GM19238 (cell line): ENCODE results near the gene XAGE1B.
"Not testable (repeated sequence)": the region's sequence is repeated elsewhere in the genome, so short reads cannot be mapped to it uniquely, and the experiment has no call there.

ENCODE experiments used
- DNase-seq: peaks from one replicate; pipeline ENCODE4 v3.0.0; 2011; ENCODE audit warnings: low spot score; ENCODE audit not compliant: insufficient read length

Gene XAGE1B, protein sequence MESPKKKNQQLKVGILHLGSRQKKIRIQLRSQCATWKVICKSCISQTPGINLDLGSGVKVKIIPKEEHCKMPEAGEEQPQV

DNA sequence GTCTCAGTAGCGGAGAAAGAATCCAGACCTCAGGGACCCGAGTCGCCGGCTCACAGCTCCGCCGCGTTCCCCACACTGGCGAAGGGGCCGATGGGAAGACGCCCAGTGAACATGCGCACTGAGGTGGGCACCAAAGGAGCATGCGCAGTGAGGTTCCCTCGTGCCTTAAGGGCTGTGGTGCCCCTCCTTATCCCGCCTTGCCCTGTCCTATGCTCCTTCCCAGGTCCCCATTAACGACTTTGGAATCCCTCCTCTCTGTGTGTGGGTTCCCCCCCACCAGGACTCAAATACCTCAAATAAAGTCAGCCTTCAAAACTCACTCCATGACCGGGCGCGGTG, at the start of gene XAGE1B:
TSS of gene XAGE1B (minus strand) at position 77 of the 339 bp plus-strand sequence. CDS start 1,536 bp downstream, outside the sequence.
- DNase-seq = not testable (repeated sequence)

DNA sequence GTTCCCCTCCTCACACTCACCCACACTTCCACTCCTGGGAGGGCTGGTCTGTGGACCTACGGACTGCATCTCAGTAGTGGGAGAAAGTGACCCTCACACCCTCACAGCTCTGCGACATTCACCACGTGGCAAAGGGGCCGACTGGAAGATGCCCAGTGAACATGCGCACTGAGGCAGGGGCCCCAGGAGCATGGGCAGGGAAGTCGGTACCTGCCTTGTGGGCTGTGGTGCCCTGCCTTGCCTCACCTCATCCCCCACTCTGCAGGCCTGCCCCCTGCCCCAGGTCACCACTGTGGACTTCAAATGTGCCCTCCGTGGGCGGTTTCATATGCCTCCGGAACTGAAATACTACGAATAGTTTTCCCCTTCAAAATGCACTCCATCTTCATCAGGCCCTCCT, 46.2 kb upstream of the XAGE1B start:
- no peak for DNase-seq

DNA sequence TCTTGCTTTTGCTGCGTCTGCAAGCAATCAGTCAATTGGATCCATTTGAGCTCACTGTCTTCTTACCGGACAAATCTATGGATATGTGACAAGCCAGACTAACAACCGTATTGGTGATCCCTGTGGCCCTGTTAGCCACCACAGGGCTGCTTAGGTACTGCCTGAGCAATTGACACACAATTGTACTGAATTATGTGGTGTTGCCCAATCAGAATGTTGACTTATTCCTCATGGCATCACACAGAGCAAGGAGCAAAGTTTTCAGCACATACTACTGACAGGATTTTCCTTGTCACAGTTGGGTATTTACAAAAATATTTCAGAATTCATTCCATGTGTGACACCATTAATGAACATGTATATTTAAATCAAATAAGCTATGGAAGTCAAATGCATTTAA, 41.3 kb upstream of the XAGE1B start:
- no peak for DNase-seq

DNA sequence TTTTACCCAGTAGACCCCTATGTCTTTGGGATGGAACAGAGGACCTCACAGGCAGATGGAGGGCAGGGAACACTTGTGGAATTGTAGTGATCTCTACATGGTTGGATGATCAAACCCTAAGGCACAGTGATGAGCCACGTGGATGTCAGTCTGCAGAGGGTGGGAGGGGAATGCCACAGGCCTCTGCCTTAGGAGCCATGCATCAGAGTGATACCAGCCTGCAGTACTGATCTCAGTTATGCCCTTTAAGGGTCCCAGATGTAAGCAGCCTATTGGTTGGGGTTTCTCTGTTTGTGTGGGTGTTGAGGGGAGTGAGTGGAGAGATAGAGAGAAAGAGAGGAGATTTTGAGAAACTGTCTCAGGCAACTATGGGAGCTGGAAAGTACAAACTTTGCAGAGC, 39.9 kb upstream of the XAGE1B start:
- DNase-seq = no peak

DNA sequence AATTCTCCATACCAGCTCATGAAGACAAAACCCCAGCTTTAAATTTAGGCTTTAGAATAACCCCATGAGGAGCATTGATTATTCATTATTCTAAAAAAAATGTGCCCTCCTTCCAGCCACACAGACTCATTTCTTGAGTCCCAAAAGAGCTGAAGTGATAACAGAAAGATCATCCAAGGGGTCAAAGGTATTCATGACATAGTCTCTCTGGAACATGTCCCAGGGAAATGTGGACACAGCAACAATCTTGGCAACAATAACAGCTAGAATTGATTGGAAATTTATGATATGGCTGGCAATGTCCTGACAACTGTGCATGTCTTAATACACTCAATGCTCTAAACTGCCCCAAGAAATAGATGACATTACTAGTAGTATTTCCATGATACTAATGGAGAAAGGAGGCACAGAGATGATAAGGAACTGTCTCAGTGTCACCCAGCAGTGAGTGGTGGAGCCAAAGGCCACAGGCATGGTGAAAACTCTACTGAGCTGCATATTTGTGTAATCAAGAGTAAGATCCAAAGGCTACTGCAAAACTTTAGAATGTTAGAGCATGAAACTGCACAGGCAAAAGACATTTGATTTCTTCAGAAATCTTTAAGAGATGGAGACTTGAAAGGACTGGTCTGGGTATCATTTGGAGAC, 37.3 kb upstream of the XAGE1B start:
- no peak for DNase-seq

DNA sequence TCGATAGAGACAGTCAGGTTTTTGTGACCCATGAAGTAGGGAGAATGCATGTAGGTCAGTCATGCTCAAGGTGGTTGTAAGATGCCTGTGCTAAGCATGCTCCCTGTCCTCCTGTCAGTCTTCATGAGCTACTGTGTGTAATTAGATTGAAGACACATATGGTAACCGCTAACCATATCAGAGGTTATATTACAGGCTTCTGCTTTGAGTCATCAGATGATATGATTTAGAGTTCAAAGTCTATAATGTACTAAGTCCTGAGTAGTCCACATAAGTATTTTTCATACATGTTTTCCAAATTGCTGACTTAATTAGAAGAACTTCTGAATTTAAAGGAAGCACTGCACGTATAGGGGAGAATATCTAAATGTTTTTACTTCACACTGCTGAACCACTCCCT, 31.9 kb upstream of the XAGE1B start:
- DNase-seq = not testable (repeated sequence)

DNA sequence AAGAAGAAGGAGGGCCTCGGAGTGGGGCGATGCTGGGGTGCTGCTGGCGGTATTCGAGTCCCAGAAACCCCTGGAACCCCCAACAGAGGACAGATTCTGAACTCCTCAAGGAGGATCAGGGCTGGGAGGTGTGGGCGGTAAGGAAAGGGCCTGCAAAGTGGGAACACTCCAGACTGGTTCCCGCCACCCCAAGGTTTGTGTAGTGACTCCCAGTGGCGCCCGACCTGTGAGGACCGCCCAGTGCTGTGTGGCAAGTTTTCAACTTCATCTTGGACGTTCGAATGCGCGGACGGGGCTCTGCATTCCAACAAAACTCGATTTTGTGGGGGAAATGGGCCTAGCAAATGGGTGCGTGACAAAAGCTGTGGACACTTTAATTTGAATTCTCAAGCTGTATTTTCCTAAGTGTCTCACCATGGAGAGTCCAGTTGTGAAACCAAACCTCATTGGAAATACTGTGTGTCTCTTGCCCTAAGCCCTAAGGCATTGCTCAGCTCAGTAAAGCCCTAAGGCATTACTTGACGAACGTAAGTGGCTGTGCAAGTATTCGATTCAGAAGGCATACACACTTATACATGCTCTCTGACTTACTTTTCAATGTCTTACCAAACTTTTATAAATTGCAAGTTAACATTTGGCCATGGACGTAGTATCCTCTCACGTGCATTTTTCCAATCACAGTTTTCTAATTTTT, 27.4 kb upstream of the XAGE1B start:
- DNase-seq = no peak

DNA sequence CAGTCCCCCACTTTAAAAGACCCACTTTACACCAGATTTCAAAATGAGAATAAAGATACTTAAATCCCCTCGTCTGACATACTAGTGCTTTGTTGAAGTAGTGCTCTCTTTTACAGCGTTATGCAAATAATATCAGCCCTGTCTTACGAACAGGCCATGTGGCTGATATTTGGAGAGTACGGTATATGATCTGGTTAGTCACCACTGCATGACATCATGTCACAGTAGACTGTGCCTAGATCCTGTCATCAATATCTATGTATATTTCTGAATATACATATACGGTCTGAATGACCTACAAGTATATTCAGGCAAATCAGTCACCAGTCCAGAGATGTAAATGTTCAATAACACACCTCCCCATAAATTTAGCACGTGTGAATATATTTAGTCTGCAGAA, 25.4 kb upstream of the XAGE1B start:
- DNase-seq = no peak

DNA sequence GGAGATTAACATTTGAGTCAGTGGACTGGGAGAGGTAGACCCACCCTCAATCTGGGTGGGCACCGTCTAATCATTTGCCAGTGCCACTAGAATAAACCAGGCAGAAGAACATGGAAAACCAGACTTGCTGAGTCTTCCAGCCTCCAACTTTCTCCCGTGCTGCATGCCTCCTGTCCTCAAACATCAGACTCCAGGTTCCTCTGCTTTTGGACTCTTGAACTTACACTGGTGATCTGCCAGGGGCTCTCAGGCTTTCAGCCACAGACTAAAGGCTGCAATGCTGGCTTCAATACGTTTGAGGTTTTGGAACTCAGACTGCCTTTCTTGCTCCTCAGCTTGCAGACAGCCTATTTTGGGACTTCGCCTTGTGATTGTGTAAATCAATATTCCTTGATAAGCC, 24.2 kb upstream of the XAGE1B start:
- not testable (repeated sequence) for DNase-seq

DNA sequence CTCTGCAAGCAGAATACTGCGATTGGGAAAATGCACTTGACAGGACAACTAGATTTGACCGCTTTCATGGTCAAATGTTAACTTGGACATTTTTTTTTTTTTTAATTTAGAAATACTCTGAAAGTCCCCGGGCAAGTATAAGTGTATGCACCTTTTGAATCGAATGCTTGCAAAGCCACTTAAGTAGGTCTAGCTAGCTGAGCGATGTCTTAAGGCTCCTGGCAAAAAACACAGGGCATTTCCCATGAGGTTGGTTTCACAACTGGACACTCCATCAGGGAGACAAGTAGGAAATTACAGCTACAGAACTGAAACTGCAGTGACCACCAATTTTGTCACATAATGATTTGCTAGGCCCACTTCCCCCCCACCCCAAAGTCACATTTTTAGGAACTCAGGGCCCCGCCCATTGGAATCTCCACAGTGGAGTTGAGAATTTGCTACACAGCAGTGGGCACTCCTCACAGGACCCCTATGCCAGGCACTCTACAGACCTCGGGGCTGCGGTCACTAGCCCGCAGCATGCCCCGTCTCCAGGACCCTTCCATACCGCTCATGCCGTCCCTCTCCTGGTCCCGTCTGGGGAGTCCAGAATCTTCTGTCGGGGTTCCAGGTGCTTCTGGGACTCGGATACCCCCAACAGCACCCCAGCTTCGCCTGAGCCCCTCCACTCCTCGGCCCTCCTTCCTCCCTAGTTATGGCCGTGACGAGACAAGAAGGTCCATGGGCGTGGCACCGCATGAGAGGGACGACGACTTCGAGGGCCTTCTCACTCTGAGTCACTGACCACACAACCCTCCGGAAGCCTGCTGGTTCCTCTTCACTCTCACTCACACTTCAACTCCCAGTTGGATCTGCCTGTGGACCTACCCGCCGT, 515 bp downstream of the XAGE1B start:
- DNase-seq = not testable (repeated sequence)

DNA sequence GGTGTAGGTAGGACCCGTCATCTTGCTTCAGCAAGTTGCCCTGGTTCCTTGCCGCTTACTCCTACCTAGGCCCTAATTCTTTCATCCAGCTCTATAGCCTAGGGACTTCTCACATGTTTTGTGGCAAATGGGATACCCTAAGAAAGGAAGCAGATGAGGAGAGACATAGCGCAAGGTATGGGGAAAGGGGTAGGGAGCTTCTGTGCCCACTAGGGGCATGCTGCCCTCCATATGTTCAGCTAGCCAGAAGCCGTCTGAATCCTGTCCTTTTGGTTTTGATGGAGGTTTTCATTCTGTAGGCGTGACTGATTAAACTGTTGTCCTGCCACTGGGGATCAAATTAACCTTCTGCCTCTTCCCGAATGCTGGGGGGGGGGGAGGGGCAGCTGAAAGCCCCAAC, 5.7 kb downstream of the XAGE1B start:
- DNase-seq = not testable (repeated sequence)

DNA sequence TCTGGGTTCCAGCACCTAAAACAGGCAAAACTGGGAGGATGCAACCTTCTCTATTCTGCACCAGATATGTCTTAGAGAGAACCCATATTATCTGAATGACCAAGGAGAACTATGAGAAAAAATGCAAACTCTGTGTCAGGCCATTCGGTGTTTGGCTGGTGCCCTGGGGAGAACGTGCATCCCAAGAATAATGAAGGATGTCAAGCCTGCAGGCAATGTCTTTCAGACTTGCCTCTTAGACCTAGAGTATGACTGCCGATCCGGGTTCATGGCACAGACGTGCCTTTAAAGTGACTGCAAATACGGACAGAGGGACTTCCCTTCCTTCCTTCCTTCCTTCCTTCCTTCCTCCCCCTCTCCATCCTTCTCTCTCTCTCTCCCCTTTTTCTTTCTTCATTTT, 6.9 kb downstream of the XAGE1B start:
- no peak for DNase-seq

DNA sequence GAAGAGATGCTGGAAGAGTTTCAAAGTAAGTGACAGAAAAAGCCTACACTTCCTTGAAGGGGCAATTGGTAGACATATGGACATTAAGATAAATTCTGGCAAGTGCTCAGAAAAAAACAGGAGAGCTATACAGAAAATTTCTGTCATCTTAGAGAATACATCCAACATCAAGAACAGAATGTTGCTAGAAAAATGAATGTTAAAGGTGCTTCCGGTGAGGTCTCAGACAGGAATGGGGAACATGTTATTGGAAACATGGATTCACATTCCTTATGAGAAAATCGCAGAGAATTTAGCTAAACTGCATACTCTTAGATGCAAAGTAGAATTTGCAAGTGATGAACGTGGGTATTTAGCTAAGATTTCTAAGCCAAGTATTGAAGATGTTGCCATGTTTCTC, 9.5 kb downstream of the XAGE1B start:
- DNase-seq = no peak

DNA sequence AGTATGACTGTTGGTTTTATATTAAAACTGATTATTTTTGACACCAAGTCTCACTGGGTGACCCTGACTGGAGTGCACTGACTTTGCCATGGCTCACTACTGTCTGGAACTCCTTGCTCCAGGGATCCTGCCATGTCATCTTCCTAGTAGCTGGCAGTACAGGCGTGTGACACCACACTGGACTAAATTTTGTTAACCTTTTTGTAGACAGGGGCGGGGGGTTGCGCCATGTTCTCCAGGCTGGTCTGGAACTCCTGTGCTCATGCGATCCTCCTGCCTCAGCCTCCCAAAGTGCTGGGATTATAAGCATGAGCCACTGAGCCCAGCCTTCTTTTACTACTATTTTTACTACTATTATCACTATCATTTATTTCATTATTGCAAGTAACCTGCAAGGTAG, 12.3 kb downstream of the XAGE1B start:
- no peak for DNase-seq

DNA sequence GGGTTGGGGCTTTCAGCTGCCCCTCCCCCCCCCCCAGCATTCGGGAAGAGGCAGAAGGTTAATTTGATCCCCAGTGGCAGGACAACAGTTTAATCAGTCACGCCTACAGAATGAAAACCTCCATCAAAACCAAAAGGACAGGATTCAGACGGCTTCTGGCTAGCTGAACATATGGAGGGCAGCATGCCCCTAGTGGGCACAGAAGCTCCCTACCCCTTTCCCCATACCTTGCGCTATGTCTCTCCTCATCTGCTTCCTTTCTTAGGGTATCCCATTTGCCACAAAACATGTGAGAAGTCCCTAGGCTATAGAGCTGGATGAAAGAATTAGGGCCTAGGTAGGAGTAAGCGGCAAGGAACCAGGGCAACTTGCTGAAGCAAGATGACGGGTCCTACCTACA, 15.5 kb downstream of the XAGE1B start:
- DNase-seq = not testable (repeated sequence)

DNA sequence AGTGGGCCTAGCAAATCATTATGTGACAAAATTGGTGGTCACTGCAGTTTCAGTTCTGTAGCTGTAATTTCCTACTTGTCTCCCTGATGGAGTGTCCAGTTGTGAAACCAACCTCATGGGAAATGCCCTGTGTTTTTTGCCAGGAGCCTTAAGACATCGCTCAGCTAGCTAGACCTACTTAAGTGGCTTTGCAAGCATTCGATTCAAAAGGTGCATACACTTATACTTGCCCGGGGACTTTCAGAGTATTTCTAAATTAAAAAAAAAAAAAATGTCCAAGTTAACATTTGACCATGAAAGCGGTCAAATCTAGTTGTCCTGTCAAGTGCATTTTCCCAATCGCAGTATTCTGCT, 20.5 kb downstream of the XAGE1B start:
- DNase-seq = not testable (repeated sequence)

DNA sequence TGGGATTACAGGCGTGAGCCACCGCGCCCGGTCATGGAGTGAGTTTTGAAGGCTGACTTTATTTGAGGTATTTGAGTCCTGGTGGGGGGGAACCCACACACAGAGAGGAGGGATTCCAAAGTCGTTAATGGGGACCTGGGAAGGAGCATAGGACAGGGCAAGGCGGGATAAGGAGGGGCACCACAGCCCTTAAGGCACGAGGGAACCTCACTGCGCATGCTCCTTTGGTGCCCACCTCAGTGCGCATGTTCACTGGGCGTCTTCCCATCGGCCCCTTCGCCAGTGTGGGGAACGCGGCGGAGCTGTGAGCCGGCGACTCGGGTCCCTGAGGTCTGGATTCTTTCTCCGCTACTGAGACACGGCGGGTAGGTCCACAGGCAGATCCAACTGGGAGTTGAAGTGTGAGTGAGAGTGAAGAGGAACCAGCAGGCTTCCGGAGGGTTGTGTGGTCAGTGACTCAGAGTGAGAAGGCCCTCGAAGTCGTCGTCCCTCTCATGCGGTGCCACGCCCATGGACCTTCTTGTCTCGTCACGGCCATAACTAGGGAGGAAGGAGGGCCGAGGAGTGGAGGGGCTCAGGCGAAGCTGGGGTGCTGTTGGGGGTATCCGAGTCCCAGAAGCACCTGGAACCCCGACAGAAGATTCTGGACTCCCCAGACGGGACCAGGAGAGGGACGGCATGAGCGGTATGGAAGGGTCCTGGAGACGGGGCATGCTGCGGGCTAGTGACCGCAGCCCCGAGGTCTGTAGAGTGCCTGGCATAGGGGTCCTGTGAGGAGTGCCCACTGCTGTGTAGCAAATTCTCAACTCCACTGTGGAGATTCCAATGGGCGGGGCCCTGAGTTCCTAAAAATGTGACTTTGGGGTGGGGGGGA, 21.1 kb downstream of the XAGE1B start, which contains the start of gene XAGE1A:
TSS of gene XAGE1A (plus strand) at position 264 of the 874 bp plus-strand sequence. CDS start 1,554 bp downstream, outside the sequence.
- not testable (repeated sequence) for DNase-seq

DNA sequence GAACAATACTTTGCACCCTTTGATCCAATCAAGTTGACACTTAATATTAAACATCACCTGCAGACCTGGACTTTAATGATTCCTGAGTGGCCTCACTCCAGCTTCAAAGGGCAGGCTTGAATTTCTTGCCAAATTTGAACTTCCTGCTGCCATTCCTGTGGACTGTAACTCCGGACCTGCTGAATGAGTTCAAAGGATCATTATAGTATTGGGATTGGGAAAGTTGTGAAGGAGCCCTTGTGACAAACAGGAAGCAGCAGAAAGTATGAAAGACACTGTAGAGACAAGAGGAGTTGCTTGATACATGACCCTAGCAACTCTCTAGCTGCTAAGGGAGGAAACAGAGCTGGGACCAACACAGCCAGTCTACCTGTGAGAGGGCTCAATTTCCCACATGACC, 45.6 kb downstream of the XAGE1B start:
- DNase-seq = not testable (repeated sequence)
